Head of caudate nucleus (tissue), 42 donors: ENCODE data around the gene BRS3.
"Not testable (repeated sequence)": the region's sequence is repeated elsewhere in the genome, so short reads cannot be mapped to it uniquely, and the experiment has no call there.

Experiments used
- DNase-seq, 42 donors: peaks; one replicate each; pipeline versions ENCODE4 v3.0.0 to v3.0.0-alpha.2; 2020 to 2021; ENCODE audit warnings: mixed read lengths in 7 of 42
- intact Hi-C: fragments of 100-400 bp; cut with DNase I; formaldehyde crosslinking; loops from one replicate; pipeline ENCODE4 v1.15.0; 2022

Gene BRS3

DNA sequence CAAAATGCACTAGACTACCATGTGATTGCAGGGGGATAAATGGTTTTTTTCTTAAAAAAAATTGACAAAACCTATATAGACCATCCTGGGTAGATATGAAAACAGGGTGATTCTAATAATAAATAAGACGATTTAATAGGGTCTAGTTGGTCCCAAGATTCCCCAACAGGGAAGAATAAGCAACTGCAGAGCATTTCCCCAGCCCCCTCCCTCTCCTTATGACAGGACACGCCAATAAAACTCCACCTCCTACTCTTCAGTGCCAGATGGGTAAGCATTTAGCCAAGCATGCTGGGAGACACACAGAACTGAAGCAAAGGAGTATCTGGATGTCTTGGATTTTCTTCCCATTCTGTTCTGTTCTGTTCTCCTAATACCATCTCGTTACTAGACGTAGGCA lies at the start of gene BRS3:
TSS of gene BRS3 (plus strand) at position 301 of the 400 bp plus-strand sequence. CDS start 168 bp downstream, outside the sequence.
- no peak for DNase-seq
- intact Hi-C loops, result no loop called here

DNA sequence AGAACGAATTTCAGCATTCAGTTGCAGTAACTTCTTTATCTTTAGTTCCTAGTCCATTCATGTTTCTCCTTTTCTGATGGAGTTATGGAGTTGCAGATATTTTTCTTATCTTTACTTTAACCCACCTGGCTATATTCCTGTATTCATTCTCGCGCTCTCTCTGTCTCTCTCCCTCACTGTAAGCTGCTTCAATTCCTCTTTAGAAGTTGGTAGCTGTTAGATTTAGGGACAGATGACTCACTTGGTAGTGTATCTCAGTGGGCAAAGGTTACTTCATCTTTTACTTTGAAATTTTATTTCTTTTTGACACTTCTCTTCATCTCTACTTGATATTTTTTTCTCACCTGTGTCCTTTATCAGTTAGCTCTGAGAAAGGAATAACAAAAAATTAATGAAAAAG lies 49.6 kb upstream of the BRS3 start:
- intact Hi-C loops, result no loop called here
- no peak for DNase-seq

DNA sequence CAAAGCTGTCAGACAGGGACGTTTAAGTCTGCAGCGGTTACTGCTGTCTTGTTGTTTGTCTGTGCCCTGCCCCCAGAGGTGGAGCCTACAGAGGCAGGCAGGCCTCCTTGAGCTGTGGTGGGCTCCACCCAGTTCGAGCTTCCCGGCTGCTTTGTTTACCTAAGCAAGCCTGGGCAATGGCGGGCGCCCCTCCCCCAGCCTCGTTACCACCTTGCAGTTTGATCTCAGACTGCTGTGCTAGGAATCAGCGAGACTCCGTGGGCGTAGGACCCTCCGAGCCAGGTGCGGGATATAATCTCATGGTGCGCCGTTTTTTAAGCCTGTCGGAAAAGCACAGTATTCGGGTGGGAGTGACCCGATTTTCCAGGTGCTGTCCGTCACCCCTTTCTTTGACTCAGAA lies 42.1 kb upstream of the BRS3 start:
- intact Hi-C loops, DNase-seq: not testable (repeated sequence)

DNA sequence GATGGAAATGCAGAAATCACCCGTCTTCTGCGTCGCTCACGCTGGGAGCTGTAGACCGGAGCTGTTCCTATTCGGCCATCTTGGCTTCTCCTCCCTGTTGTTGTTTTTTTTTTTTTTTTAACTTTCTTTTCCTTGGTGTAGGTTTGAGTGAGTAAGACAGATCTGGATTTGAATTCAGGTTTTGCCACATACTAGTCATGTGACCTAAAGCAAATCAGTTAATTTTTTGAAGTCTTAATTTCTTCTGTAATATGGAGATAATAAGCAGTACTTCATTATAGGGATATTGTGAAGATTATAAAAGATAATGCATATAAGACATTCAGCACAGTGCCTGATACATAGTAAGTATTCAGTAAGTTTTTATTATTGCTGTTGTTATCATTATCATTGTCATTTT lies 41.5 kb upstream of the BRS3 start:
- intact Hi-C loops, result no loop called here
- DNase-seq, result no peak

DNA sequence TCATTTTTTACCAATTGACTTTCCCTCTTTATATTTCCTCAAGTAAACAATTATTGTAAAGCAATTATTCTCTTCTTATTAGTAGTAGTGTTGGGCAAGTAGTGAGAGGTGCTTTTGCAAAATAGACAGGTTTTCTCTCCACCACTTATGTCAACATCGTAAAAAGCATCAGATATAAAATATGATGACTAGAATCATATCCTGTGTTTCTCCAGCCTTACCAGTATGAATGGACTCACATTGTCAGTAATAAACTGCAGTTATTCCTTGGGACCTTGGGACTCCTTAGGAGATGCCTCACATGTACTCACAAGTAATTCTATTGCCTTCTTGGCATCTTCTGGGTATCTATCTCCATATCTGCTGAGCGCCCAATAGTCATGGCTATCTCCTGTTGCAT lies 40.4 kb upstream of the BRS3 start:
- DNase-seq, result no peak
- intact Hi-C loops, result no loop called here

DNA sequence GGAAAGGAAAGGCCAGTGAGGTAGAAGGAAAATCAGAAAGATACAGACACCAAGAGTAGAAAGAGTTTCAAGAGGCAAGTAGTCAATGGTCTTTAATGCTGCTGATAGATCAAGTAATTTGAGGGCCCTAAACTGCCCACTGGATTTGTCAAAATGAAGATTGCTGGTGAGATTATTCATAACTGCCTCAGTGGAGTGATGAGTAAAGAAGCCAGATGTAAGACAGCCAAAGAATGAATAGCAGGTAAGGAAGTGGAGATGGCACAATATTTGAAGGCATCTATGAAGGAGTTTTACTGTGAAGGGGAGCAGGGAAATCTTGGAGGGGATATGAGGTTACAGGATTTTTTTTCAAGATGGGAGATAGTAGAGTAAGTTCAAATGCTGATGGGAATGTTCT lies 39.8 kb upstream of the BRS3 start:
- intact Hi-C loops, result no loop called here
- no peak for DNase-seq

DNA sequence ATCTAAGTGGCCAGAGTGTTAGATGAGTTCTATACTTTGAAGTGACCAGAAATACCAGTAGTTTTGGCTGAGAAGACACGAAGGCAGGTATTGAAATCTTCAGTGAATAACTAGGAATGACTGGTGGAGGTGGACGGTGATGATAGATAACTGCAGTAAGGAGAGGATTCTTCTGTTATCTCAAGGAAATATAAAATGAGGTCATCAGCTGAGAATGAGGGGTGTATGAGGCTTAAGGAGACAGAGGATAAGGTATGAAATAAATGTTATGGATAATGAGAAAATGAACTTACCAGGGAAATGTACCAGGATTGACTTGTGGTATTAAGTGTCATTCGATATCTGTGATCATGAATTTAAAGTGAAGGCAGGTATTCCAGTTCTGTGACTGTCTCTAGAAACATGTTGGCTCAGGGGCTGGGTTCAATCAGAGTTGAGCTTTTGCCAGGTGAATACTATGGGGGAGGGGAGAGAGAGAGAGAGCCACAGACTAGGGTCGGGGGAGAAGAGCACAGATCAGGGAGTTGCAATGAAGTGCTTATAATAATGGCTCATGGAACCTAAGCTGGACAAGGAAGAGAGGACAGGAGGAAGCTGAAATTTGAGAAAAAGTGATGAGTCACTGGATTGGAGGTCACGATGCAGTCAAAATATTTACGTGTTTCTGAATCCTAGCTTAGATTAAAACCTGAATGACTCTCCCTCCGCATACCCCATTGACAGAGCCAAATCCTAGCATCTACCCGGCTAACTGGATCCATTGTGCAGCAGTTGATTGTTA lies 37.5 kb upstream of the BRS3 start:
- no peak for DNase-seq
- intact Hi-C loops, result no loop called here

DNA sequence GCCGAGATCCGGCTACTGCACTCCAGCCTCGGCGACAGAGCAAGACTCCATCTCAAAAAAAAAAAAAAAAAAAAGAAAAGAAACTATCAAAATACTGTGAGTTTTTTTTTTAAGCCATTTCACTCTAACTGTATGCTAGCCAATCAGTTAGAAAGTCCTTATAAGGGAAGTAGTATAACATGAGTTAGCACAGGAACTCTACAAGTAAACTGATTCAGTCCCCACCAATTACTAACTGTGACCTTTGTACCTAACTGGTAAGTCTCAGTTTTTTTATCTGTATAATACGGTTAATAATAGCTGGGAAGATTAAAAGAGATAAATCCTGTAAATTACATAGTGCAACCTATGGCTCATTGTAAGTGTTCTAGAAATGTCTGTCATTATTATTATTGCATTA lies 35.1 kb upstream of the BRS3 start:
- intact Hi-C loops, result no loop called here
- no peak for DNase-seq

DNA sequence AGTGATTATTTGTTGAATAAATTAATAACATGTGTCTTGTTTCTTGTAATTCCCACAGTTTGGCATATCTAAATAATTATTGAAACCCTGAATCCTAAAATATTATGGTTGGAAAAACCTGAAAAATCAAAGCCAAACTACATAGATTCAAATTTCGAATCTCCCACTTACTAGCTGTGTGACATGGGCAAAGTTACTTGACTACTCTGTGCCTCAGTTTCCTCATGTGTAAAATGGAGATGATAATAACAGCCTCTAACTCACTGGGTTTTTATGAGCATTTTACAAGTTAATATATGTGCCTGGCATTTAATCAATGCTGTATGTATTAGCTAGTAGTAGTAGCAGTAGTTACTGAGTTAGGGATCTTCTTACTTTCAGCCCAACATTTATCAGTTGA lies 34.6 kb upstream of the BRS3 start:
- no peak for DNase-seq
- intact Hi-C loops, result no loop called here

DNA sequence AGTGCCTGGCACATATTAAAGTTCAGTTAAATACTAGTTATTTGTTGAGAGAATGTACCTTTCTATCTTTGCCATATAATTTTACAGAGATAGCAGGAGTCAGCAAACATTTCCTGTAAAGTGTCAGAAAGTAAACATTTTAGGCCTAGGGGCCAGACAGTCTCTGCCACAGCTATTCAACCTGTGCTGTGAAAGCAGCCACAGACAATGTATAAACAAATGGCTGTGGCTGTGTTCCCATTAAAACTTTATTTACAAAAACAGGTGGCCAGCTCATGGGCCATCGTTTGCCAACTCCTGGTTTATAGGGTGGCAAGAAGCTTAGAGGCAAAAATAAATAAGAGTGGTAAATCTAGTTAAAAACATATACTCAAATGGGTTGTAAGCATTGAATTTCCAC lies 34.0 kb upstream of the BRS3 start:
- no peak for DNase-seq
- intact Hi-C loops, result no loop called here

DNA sequence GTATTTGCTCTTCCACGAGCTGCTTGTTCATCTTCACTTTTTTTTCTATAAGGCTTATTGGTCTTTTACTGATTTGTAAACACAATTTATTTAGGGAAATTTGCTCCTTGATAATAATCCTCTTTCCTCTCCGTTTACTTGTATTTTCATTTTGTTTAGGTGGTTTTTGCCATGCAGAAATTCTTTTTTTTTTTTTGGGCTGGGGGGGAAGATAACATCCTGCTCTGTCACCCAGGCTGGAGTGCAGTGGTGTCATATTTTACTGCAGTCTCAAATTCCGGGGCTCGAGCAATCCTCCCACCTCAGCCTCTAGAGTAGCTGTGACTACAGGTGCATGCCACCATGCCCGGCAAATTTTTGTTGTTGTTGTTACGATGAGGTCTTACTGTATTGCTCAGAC lies 31.6 kb upstream of the BRS3 start:
- no peak for DNase-seq
- intact Hi-C loops, result no loop called here

DNA sequence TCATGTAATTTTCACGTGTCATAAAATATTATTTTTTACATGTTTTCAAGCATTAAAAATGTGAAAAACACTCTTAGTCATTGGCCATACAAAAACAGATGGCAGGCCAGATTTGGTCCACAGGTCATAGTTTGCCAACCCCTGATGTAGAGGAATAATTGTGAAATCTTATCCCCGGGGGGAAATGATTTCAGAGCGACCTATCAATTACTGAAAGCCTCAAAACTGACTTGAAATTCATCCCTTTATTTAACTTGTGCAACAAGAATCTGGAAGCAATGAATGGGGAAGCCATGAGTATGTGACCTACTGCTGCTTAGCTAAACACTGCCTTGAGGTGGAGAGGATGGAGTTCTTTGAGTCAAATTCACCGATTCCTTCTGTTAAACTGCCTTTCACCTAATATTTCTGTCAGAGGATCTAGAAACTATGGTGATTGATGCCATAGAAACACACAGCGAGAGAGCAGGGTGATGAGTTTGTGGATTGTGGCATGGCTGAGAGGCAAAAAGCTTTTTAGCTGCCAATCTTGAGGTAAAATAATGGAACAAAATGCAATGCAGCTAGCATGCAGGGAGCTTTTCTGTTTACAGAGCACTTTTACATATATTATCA lies 30.3 kb upstream of the BRS3 start:
- intact Hi-C loops, result no loop called here
- DNase-seq, result peak in 3 of 42 donors; percentile 5

DNA sequence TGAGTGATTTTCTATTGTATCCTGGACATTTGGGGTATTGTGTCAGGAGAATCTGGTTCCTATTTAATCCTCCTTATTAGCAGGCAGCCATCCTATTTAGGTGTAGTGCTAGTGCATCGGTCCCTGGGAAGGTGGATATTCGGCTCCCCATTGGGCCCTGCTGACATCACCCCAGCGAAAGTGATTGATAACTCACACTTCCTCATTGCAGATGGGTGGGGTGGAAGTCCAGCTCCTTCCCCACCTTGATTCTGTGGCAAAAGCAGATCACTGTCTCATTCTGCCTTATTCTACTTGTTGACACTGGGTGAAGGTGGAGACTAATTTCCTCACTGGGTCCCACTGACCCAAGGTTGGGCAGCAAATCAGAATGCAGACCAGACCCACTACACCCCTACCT lies 23.2 kb upstream of the BRS3 start:
- intact Hi-C loops, result no loop called here
- DNase-seq, result no peak

DNA sequence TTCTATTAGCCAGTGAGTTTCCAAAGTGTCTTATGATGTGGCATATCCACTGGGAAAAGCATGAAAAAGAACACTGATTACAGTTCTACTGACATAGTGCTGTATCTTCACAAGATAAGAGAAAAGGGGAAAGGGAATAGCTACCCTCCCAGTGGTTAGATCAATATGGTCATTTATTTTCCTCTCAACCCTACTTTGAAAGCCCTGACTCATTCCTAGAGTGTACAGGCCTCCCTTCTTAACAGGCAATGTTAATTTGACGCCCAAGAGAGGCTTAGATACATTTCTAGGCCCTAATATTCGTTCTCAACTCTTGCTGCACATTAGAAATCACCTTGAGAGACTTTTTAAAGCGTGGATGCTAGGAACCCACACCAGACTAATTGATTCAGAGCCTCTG lies 20.4 kb upstream of the BRS3 start:
- intact Hi-C loops, result no loop called here
- no peak for DNase-seq

DNA sequence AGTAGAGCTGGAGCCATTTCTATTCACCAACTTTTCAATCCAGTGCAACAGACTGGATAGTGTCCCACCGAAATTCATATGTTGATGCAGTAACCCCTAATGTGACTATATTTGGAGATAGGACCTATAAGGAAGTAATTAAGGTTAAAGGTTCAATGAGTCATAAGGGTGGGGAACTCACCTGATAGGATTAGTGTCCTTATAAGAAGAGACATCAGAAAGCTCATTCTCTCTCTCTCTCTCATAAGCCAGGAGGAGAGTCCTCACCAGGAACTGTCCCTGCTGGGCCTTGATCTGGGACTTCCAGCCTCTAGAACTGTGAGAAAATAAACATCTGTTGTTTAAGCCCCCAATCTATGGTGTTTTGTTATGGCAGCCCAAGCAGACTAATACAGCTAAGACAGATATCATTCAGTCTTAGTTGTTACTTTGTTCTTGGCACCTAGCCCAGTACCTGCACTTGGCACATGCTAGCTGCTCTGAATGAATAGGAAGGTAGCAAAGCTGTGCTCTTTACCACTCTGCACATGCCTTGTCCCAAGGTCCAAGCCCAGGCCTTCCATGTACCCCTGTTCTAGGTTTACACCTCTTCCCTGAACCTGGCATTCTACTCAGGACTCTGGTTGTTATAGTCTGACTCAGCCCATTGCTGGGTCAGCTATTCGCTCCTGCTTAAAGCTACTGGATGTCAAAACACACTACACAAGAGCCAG lies 19.2 kb upstream of the BRS3 start:
- no peak for DNase-seq
- intact Hi-C loops, result no loop called here

DNA sequence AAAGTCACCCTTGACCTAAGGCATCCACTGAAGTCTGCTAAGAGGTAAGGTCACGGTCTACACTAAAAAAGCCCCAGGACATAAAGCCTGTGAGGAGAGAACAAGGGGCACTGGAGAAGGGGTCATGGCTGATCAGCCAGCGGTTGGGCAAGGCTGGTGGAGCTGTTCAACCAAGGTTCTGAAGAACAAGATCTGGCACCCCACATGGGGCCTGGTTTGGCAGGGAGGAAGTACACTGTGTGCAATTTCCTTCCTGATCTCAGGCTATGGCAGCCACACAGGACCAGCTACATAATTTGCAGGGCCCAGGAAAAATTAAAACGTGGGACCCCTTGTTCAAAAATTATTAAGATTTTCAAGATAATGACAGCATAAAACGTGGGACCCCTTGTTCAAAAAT lies 14.1 kb upstream of the BRS3 start:
- intact Hi-C loops, result no loop called here
- no peak for DNase-seq

DNA sequence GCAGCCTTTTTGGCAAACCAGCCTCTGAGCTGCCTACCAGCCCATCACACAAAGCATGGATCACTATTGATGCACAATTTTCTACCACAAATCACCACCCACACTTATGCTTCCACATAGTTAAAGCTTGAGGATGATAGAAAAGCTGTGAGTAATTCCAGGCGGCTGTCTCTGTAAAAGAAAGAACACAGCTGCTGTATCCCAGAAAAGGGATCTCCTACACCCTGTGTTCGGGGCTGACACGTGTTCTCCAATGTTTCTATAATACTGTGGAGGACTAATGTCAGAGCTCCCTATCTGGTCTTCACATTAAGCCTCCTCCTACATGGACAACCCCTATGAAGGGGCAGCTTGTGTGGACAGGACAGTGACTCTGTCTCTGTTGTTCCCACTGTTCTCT lies 12.5 kb upstream of the BRS3 start:
- intact Hi-C loops, result no loop called here
- peak in 21 of 42 donors; percentile 6 to 60 (median 21) for DNase-seq

DNA sequence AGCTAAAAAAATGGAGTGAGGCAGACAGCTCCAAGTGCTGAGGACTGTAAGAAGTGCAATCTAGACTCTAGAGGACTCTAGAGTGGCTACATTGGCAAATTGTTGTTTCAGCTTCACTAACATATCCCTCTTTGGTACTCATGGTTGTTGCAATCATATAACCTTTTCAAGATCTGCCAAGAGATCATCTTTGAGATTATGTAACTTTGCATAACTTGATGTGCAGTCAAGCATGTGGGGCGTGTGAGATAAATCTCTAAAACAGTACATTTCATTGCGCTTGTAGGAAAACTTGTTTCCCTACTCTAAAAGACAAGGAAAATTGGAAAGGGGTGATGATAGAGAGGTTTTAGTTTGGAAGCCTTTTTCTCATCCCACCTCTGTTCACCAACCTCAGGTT lies 11.2 kb upstream of the BRS3 start:
- peak in 1 of 42 donors; percentile 11 for DNase-seq
- intact Hi-C loops, result no loop called here

DNA sequence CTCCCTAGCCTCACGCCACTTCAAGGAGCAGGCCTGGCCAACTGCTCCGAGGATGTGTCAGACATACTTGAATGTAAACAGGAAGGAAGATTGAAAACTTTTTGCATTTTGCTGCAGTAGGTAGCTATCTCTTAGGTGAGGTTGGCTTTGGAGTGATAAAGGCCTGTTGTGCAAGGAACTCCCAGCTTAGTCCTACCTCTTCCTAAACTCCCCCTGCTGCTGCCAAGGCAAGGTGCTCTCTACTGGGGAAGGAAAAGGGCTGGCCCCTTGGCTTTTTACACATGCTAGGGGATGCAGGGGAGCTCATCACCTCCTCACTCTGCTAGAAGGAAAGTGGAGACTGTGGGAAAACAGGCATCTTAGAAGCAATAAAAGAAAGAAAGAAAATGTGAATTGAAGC lies 10.7 kb upstream of the BRS3 start:
- no peak for DNase-seq
- intact Hi-C loops, result no loop called here

DNA sequence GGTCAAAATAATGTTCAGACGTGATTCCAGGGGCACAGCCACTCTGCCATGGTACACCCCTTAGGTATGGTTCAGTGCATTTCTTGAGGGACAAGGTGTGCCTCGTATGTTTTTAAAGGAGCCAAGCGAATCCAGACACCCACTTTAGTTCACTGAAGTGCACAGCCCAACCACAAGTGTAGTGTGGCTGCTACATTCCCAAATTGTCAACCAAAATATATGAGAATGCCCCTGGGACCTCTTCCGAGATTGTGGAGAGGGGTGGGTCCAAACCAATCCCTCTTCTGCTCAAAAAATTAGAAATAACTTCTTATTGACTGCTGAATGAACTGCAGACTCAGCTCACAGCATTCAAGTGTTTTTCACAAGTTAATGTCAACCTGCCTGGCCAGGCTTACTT lies 7.4 kb upstream of the BRS3 start:
- DNase-seq, result no peak
- intact Hi-C loops, result no loop called here

DNA sequence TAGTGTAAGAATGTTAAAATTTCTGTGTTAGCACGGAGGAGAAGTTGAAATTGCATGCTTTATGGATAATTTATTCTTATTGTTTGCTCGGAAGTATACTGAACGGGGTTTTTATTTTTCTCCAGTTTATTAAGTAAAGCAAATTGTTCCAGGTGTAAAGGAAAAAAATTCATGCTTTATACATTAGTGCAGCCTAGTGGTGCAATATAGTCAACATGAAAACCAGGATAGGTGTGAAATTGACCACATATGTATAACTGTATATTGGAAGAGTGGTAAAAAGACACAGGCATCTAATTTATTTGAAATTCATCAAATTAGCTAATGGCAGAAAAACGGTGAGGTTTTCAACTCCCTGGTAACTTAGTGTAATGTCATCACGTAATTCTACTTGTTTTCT lies 959 bp downstream of the BRS3 start:
- no peak for DNase-seq
- intact Hi-C loops, result no loop called here
